Right lobe of liver (tissue), 6 donors: ENCODE data around the gene NECTIN4. TPM values are rescaled to one million over a fixed set of nuclear protein-coding genes. Genes with fewer than 3 reads are reported as not detected.

Experiments used
- ATAC-seq, 4 donors: fragments of 200-7000 bp; cut with Tn5 transposase; one replicate each; pipeline ENCODE4 v1.9.1; 2020; ENCODE audit warnings: mild to moderate bottlenecking in 4 of 4, moderate library complexity in 4 of 4
- DNase-seq, 3 donors: peaks; one replicate each; pipeline ENCODE4 v3.0.0-alpha.2; 2020
- H3K27ac ChIP-seq, 3 donors: fragments of 200-600 bp; one replicate each; pipeline ENCODE4 v1.8.0; 2022
- H3K27me3 ChIP-seq, 2 donors: fragments of 200-600 bp; one replicate each; pipeline ENCODE4 v1.8.0; 2022
- H3K36me3 ChIP-seq, 4 donors: fragments of 200-600 bp; sonication (generic) in 1 of 4; one replicate each; pipeline versions ENCODE4 v1.5.1 to v1.8.0; 2017 to 2022; ENCODE audit warnings: control low read depth in 1 of 4
- H3K4me1 ChIP-seq, 4 donors: fragments of 200-600 bp; sonication (generic) in 1 of 4; one replicate each; pipeline versions ENCODE4 v1.5.1 to v1.8.0; 2017 to 2022; ENCODE audit warnings: control low read depth in 1 of 4
- H3K4me3 ChIP-seq, 3 donors: fragments of 200-600 bp; one replicate each; pipeline ENCODE4 v1.8.0; 2022
- H3K9me3 ChIP-seq, 4 donors: fragments of 200-600 bp; sonication (generic) in 1 of 4; one replicate each; pipeline versions ENCODE4 v1.5.1 to v1.8.0; 2017 to 2022; ENCODE audit warnings: control low read depth in 1 of 4
- POLR2A ChIP-seq: fragments of 450-650 bp; IDR thresholded peaks from one replicate; pipeline ENCODE4 v1.6.1; 2017; ENCODE audit warnings: antibody characterized with exemption, mild to moderate bottlenecking
- WGBS: methylation state at CpG from one replicate; pipeline ENCODE4 v1.1.6; 2018; ENCODE audit warnings: low coverage, low lambda C conversion rate; ENCODE audit not compliant: insufficient coverage; ENCODE audit errors: missing lambda C conversion rate; 5-methylcytosine and 5-hydroxymethylcytosine counted together
- intact Hi-C, 2 donors: fragments of 100-400 bp; cut with DNase I; formaldehyde crosslinking; loops; one replicate each; pipeline versions ENCODE4 v1.11.2 to v1.14.1; 2022
- total RNA-seq, 6 experiments: library from RNA; depleted of rRNA in 2 of 6; stranded (reverse); fragments of >200 nt in 2 of 6; fragmentation: NEBNext Ultra II Directional in 3 of 6; extraction: Animal tissue kit (Norgen Biotek cat#: 25700) in 3 of 6; gene quantifications; one replicate each; pipeline versions ENCODE4 v1.1.0 to v1.2.4, GENCODE V29; 2016 to 2023
- TF ChIP-seq, protein P1 (sequence below), 4 donors: fragments of 200-600 bp in 3 of 4; fragments of 450-650 bp in 1 of 4; IDR thresholded peaks; one replicate each; pipeline versions ENCODE4 v1.5.1 to v1.8.0; 2016 to 2022; ENCODE audit warnings: antibody characterized with exemption in 4 of 4, mild to moderate bottlenecking in 2 of 4
- donor health status: DM: no; HTN: yes; CAD: no.
- donor health status: DM: no; HTN: no; CAD: no.
- donor health status: DM: no; HTN: no; CAD: no.
- donor health status: DM: no; HTN: yes; CAD: no.
- donor health status: DM: no; HTN: yes; CAD: no.

The NECTIN4 gene
- total RNA-seq, 6 experiments from 2014 or later = not detected

DNA sequence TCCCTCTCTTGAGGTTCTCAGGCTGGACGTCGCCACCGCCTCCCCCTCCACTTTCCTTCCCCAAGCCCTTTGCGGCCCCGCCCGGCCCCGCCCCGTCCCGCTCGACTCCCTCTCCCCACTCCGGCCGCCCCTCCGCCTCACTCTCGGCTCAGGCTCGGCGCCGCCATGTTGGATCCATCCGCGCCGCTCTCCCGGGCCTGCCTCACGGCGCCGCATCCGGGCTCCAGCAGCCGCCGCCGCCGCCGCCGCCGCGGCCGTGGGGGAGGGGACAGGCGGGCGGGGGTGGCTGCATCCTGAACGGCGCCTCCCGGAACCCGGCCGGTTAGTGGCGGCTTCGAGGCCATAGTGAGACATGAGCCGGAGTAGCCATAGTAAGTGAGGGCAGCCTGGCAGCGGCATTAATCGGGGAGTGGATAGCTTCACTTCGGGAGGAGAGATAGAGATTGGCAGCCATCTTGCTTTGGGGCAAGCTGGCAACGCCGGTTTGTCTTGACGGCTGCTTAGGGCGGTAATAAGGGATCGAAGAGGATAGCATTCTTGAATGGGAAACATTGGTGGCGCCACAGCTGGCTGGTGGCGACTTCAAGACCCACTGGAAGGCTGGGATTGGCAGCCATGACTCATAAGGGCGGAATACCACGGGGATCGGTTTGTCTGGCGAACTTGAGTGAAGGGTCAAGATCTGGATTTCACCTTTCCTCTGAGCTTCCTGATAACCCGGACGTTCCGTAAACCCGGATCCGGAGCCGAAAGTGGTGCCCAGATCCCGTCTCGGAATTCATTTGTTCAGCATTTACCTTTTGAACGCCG lies 43.3 kb upstream of the NECTIN4 start, which contains the start of gene DEDD:
Gene DEDD (minus strand): TSS at position 258 of the 810 bp plus-strand sequence. CDS start 8,205 bp downstream, outside the sequence.
- DNase-seq (peak; percentile 93 to 95 (median 94)), ATAC-seq (peak; percentile 91 to 97 (median 92))
- H3K4me1 ChIP-seq = peaks cover 0 to 15% (median 4%) of the 10 kb centered on the region in 4 donors
- TF ChIP-seq, protein P1, sequence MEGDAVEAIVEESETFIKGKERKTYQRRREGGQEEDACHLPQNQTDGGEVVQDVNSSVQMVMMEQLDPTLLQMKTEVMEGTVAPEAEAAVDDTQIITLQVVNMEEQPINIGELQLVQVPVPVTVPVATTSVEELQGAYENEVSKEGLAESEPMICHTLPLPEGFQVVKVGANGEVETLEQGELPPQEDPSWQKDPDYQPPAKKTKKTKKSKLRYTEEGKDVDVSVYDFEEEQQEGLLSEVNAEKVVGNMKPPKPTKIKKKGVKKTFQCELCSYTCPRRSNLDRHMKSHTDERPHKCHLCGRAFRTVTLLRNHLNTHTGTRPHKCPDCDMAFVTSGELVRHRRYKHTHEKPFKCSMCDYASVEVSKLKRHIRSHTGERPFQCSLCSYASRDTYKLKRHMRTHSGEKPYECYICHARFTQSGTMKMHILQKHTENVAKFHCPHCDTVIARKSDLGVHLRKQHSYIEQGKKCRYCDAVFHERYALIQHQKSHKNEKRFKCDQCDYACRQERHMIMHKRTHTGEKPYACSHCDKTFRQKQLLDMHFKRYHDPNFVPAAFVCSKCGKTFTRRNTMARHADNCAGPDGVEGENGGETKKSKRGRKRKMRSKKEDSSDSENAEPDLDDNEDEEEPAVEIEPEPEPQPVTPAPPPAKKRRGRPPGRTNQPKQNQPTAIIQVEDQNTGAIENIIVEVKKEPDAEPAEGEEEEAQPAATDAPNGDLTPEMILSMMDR (IDR thresholded peaks at IDR 0.05) = no peak
- TF ChIP-seq POLR2A = peak; percentile 69
- under 1% methylated on average over 47 of the region's 68 CpGs for WGBS
- peaks cover 0 to 18% (median 0%) of the 10 kb centered on the region in 4 donors for H3K36me3 ChIP-seq
- H3K27ac ChIP-seq = peak within 1 kb of the TSS; percentile 81 to 94 (median 93)
- H3K9me3 ChIP-seq = no peaks in the 10 kb centered on the region
- H3K27me3 ChIP-seq = no peaks in the 10 kb centered on the region
- H3K4me3 ChIP-seq = peak within 1 kb of the TSS; percentile 51 to 82 (median 73)
- intact Hi-C loops = no loop called here

GRCh38 chr1:161131523-161132409 lies 42.4 kb upstream of the NECTIN4 start:
- Histone ChIP-seq H3K27me3 (no peaks in the 10 kb centered on the region), H3K27ac (peak overlapping the region; percentile 81 to 94 (median 93)), H3K4me3 (peak overlapping the region; percentile 51 to 82 (median 73)), H3K36me3 (peaks cover 0 to 18% (median 0%) of the 10 kb centered on the region in 4 donors), H3K9me3 (no peaks in the 10 kb centered on the region), H3K4me1 (peaks cover 0 to 15% (median 4%) of the 10 kb centered on the region in 4 donors)
- 6% methylated on average over 22 of the region's 22 CpGs for WGBS
- TF ChIP-seq, protein P1 (IDR thresholded peaks at IDR 0.05) = no peak
- TF ChIP-seq POLR2A = no peak
- DNase-seq (no peak), ATAC-seq (peak in 2 of 4 donors; percentile 2 to 11)
- intact Hi-C loops = no loop called here

- Histone ChIP-seq H3K27ac (no peak overlapping the region), H3K4me1 (peaks cover 0 to 15% (median 4%) of the 10 kb centered on the region in 4 donors), H3K4me3 (no peak overlapping the region), H3K27me3 (no peaks in the 10 kb centered on the region), H3K9me3 (no peaks in the 10 kb centered on the region), H3K36me3 (peaks cover 0 to 20% (median 3%) of the 10 kb centered on the region in 4 donors)
- WGBS = 71% methylated on average over 1 of the region's 1 CpG
- no peak for DNase-seq
- no peak for ATAC-seq
- no peak for TF ChIP-seq POLR2A
- TF ChIP-seq, protein P1 (IDR thresholded peaks at IDR 0.05) = no peak
- intact Hi-C loops = no loop called here
These were observed 40.9 kb upstream of the NECTIN4 start for GRCh38 chr1:161130266-161130665.

DNA sequence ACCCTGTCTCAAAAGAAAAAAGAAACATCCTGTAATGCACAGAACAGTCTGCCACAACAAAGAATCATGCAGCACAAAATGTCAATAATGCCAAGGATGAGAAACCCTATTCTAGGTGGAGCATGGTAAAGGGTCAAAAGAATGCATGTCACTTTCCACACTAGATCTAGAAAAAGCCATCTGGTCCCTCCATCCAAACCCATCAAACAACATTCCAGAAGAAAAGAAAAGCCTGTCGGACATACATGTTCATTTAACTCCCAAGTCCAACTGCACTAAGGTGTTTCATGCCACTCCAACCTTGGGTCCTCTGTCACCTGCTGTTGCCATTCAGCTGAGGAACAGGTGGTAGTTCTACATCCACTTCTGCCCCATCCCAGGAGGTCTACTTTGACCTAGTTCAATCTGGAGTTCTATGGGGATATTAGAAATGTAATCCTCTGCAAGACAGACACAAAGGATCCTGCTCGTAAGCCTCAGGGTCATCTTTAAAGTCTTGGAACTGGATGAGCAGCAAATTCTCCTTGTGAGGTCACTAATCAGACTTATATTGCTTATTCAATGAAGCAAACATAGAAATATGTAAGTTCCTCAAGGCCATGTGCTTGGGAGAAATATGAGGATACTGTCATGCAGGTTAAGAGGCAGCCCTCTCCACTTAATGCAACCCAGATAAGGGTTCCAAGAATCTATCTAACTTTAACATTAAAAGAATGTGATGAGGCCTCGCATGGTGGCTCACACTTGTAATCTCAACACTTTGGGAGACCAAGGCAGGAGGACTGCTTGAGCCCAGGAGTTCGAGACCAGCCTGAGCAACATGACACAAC lies 39.4 kb upstream of the NECTIN4 start:
- no peak for DNase-seq
- WGBS = 94% methylated on average over 3 of the region's 4 CpGs

More for the DNA sequence above, 39.4 kb upstream of the NECTIN4 start:
- intact Hi-C loops = no loop called here
- H3K4me1 ChIP-seq = peaks cover 0 to 14% (median 4%) of the 10 kb centered on the region in 4 donors
- ATAC-seq = no peak
- H3K36me3 ChIP-seq = peaks cover 0 to 35% (median 9%) of the 10 kb centered on the region in 4 donors
- TF ChIP-seq POLR2A = no peak
- TF ChIP-seq, protein P1 (IDR thresholded peaks at IDR 0.05) = no peak
- no peaks in the 10 kb centered on the region for H3K27me3 ChIP-seq
- H3K27ac ChIP-seq = no peak overlapping the region
- H3K4me3 ChIP-seq = no peak overlapping the region
- no peaks in the 10 kb centered on the region for H3K9me3 ChIP-seq
